Fibroblast of upper back skin (primary cell): ENCODE results near the gene UBQLN1.
A peak's percentile ranks its signal among the peaks of the same experiment; 100 is the strongest.

ENCODE experiments used
- DNase-seq: peaks from one replicate; pipeline ENCODE4 v3.0.0-alpha.2; 2013

Gene UBQLN1

DNA sequence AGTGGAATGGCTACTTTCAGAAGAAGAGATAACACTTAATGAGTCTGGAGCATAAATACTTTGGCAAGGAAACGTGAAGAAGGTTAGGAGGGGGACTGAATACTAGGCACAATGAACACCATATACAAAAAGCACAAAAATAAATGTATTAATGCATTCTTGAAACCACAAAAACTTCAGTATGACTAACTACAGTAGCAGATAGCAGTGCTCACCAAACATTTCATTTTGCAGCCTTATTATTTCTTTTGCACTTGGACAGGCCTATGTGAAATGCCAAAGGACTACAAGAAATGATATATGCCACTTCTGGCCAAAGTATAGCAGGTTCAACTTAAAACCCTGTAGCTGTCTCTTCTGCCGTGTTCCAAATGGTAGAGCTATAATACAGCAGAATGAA lies 26.3 kb downstream of the UBQLN1 start:
- DNase-seq: no peak

DNA sequence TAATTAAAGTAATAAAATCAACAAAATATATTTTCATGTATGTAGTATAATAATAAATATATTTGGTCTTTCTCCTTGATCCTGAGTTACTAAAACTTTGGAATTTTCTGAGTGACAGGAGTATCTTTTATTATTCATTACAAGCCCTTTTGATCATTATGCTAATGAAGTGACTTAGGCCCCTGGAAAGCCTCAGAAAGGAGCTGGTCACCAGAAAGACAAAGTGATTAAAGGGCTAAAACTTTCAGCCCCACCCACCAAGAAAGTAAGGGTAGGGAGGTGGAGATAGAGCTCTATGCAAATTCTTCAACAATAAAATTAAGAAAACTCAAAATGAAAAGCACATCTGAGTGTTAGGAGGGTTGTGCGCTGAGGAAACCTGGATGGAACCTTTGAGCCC lies 27.5 kb downstream of the UBQLN1 start:
- no peak for DNase-seq

DNA sequence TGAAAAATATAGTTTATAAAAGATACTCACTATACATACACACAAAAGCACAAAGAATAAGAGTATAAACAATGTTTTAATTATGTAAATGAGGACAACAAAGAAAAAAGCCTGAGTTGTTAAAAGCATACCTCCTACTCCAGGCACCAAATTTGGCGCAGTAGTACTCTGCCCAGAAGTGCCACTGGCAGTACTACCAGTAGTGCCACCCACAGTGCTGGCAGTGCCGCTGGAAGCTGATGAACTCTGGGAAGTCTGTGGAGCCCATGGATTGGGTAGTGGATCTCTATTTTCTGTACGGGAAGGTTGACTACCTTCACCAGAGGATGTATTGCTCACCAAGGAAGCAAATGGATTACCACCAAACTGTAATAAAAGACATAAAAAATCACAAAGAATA lies 30.2 kb downstream of the UBQLN1 start:
- no peak for DNase-seq

DNA sequence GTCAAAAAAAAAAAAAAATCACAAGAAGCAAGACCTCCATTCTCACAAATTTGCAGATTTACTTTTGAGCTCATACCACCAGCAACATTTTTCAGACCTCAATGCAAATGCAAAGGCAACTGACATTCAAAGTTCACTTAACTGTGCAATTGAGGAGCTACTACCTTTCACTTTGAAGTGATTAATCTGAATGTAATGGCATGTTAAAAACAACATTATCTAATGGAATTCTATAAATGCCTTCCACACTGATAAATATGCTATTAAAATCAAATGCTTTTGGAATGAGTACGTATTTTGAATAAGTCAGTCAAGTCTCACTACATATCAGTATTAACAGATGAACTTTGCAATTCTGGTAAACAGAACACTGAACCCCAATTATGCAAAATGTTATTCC lies 32.3 kb downstream of the UBQLN1 start:
- DNase-seq: no peak

DNA sequence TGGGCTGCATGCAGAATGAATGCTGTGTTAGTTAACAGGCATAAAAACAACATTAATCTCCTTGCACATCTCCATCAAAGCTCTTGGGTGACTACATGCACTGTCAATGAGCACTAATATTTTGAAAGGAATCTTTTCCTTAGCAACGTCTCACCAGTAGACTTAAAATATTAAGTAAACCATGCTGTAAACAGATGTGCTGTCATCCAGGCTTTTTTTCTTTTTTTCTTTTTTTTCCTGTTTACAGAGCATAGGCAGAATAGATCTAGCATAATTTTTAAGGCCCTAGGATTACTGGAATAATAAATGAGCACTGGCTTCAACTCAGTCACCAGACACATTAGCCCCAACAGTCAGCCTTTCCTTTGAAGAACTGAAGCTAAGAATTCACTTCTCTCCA lies 36.3 kb downstream of the UBQLN1 start:
- DNase-seq: no peak

DNA sequence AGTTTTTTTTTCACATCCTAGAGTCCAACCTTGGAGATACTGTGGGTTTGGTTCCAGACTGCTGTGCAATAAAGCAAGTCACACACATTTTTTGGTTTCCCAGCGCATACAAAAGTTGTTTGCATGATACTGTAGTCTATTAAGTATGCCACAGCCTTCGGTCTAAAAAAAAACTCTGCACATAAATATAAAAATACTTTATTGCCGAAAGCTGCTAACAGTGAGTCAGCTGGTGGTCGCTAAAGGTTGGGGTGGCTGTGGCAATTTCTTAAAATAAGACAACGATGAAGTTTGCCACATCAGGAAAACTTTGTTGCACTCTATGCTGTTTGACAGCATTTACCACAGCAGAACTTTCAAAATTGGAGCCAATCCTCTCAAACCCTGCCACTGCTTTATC lies 37.4 kb downstream of the UBQLN1 start:
- no peak for DNase-seq

DNA sequence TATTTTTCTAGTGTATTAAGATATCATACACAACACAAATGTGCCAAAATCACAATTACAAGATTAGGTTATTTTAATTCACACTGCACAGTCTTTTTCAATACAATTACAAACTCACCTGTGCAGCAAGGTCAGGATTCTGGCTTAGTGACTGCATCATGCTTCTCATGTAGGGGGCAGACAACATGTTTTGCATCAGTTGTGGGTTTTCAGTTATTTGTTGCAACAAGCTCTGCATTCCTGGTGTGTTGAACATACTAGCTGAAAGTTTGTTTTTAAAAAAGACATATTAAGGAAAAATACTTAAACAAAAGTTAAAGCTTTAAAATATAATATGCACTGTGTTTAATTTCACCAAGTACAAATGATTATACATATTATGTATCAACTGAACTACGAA lies 38.7 kb downstream of the UBQLN1 start:
- DNase-seq: no peak

DNA sequence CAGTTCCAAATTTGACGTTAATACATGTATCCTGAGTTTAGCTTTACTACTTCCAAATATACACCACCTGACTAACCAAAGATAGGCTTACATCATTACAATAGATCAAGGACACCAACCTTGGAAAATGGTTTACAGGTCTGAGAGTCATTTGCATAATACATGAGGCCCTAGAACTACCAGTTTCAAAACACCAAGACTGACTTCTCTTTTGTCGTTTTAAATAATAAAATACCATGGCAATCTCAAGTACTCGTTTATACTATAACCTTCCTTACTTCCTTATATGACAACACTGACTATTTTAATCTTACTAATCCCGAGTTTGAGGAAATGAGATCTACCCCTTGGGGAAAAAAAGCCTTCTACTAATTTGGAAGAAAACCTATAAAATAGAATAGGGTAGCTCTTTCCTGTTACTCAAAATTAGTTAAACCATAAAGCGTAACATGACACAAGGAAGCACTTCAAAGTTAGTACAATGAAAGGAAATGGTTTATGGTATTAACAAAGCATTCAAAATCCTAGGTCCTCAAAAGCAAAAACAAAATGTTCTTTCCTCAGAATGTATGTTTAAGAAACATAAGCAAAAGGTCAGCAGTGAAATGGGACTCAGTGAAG lies 42.1 kb downstream of the UBQLN1 start:
- DNase-seq: no peak

DNA sequence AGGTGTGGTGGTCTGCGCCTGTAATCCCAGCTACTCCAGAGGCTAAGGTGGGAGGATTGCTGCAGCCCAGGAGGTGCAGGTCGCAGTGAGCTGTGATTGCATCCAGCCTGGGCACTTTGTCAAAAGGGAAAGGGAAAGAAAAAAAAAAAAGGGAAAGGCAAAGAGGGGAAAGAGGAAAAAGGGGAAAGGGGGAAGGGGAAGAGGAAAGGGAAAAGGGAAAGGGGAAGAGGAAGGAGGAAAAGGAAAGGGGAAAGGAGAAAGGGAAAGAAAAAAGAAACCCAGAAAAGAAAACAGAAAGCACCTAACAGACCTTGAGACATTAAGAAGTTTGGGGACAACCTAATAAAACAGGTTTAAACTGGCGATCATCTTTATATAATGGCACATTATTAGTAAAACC lies 44.8 kb downstream of the UBQLN1 start:
- DNase-seq: no peak

DNA sequence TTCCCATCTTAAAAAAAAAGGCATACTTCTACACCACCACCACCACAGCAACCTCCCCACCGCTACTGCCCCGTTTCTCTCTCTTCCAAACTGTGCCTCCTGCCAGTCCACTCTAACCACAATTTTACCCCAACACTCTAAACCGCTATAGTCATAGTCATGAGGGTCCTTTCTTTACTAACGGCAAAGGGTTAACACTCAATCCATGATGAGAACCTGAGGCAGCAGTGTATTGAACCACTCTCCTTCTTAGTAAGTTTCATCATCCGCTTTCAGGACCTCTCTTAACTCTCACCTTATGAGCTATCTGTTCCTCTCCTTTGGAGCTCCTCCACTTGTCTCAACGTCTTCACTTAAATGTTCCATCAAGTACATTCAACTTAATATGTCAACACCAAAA lies 50.8 kb downstream of the UBQLN1 start:
- DNase-seq: no peak

DNA sequence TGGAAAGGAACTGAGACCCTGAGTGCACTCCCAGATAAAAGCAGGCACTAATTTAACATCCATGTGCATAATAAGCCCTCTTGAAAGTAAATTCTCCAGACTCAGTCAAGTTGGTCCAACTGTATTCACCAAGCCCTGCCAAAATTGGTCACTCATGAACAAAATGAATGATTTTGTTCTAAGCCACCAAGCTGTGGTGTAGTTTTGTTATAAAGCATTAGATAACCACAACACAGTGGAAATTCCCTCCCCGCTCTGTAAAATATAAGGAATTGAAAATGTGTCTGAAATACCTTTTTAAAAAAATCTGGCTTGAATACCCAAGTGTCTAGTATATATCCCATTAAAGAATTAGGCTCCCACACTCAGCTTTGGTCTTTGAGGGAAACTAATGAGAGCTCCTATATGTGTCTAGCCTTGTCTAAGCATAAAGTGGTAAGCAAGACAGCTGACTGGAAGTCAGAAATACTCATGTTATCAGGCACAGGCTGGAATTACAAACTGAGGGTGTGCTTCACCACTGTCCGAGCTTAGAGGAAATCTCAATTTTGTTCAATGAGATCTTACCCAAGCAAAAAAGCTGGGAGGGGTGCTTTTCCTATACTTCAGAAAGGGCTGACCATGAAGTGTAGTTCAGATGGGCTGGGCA lies 51.6 kb downstream of the UBQLN1 start:
- DNase-seq: no peak

DNA sequence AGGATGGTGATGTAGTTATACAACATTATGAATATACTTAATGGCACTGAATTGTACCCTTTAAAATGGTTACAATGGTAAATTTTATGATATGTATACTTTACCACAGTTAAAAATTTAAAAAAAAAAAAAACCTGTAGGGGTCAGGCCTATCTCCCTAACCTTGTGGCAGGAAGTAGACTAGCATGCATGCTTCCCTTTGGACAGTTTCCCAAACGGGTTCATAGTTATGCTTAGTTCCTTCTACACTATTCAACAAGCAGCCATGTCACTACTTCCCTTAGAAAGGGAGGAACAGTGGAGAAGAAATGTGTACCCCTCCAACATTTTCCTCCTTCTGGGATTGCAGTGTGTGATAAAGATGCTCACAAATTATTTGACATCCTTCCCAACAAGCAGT lies 52.3 kb downstream of the UBQLN1 start:
- DNase-seq: no peak

DNA sequence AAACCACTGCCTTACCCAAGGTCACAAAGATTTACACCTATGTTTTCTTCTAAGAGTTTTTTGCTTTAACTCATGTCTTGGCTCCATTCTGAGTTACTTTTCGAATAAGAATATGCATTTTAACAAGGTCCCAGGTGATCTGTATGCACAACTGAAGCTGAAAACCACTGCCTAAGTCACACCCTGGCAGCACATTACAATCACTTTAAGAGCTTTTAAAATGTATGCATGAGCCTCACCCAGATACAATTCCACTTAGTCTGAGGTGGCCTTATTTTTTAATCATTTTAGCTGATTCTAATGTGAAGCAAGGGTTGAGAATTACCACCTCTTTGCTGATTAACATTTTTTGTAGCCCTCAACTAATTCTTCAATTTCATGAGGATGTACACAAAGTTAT lies 55.3 kb downstream of the UBQLN1 start:
- no peak for DNase-seq

DNA sequence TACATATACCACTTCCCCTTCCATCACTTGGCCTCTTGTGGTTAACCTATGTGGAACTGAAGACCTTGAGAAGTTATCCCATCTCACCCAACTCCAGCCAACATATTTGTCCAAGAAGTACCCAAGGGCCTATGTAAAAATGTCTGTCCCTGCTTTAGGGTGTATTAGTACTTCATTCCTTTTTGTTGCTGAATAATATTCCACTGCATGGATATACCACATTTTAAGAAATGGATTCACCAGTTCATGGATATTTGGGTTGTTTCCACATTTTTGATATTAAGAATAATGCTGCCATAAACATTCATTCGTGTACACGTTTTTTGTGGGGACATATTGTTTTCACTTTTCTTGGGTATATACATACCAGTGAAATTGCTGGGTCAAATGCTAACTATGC lies 56.2 kb downstream of the UBQLN1 start:
- no peak for DNase-seq

DNA sequence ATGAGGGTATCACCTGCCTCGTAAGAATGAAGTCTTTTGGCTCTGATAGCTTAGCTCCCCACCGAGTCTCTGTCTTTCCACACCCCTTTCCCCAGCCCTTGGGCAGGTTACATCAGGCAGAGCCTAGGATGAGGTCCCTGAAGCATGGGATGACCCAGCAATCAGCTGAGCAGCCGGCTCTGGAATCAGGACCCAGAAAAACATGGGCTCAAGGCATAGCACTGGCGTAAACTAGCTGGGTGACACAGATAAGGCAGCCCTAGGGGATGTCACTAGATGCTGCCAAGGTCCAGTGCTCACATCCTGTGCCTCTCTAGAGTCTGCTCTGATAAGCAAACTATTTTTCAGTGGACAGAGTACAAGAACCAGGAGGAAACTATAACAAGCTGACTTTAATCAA lies 58.2 kb downstream of the UBQLN1 start:
- no peak for DNase-seq

DNA sequence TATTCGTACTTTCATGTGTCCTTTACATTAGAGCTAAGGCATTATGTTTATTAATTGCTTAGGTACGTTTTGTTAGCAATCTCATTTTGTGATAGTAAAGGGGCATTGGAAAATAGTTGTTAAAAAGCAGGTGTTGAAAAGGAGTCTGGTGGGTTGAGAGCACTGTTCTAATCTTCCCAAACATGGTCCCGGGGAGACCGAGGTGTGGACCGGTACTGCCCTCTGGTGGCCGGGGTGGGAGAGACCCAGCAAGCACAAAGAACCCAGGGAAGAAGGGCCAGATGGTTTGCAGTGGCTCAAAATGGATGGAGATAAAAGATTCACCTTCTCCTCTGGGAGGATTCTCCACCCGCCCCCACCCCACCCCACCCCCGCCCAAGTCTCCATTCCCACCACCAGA lies 58.7 kb downstream of the UBQLN1 start:
- peak; percentile 34 for DNase-seq

DNA sequence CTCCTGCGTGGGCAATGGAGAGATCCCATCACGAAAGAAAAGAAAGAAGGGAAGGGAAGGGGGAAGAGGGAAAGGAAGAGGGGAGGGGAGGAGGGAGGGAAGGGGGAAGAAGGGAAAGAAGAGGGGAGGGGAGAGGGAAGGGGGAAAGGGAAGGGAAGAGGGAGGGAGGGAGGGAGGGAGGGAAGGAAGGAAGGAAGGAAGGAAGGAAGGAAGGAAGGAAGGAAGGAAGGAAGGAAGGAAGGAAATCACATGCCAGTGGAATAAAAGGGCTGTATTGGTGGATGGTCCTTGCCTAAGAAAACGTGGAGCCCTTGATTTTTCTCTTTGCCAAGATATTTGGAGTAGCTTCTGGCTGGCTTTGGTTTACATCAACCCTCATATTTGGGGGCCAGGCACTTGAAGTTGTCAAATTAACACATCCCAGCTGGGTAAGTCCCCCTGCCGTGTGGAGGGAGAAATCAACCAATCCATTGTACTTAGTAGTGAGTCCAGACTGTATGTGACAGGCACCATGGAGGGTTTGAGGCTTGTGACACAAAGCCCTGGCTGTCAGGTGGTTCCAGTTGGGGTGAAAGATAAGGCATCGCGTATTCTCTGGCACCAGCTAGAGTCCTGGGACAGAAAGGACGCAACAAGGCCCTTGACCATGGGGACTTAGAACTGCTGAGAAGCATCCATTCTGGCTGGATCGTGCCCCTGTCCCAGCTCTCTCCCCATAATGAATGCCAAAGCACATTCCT lies 61.1 kb downstream of the UBQLN1 start:
- no peak for DNase-seq

DNA sequence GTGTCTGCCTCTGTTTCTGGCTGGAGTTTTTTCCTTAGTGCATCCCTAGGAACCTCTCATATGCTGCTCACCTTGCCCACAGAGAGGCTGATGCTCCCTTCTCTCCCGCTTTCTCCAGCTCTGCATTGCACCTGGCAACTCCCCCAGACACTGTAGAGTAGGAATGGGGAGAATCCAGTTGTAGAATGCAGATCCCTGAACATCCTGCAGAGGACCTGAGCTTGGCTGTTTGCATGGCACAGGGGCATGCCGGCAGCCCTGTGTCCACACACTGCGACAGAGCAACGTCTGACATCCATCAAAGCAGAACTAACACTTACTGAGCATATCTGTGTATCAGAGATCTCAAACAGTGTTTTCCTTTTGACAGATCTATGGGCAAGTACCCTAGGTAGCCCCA lies 65.0 kb downstream of the UBQLN1 start:
- no peak for DNase-seq

DNA sequence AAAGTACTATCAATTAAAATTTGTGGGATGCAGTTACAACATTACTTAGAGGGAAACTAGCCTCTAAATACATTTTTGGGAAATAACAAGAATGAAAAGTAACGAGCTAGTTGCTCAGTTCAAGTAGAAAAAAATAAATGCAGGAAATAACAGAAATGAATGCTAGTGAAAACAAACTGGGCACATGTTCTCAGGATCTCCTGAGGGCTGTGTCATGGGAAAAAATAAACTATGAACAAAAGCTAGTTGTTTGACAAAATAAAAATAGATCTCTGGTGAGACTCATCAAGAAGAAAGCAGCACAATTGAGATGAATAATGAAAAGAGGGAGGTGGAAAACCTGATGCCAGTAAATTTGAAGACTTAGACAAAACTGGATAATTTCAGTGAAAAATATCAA lies 68.5 kb downstream of the UBQLN1 start:
- no peak for DNase-seq

DNA sequence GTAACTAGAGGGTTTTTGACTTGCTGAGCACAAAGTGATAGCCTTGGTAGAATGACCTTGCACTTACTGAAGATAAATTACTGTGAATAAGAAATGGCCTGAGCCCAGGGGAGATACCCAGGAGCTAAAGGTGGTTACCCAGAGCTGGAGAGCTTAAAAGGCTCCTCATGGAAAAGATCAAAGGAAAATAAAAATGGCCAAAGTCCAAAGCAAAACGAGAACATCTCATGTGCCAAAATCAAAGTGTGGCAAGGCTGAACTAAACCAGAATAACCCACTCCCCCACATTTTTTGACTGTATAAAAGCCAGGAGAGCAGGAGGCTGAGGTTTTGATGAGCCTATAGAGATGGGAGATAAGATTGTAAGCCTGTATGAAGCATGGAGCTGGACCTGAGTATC lies 70.4 kb downstream of the UBQLN1 start:
- DNase-seq: no peak

DNA sequence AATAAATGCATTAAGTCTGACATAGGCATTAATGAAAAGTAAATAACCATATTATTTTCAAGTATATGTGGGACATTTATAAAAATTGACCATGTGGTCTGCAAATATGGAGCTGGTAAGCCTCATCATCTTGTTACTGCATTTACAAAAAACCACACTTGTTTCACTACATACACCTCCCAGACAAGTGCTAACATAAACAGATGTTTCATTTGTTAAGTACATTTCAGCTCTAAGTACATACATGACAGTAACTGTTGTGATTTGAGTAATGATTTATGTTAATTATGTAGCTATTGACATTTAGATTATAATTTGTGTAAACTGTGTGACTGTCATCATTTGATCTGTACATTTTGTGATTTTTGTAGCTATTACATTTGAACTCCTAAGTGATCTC lies 70.9 kb downstream of the UBQLN1 start:
- DNase-seq: no peak

DNA sequence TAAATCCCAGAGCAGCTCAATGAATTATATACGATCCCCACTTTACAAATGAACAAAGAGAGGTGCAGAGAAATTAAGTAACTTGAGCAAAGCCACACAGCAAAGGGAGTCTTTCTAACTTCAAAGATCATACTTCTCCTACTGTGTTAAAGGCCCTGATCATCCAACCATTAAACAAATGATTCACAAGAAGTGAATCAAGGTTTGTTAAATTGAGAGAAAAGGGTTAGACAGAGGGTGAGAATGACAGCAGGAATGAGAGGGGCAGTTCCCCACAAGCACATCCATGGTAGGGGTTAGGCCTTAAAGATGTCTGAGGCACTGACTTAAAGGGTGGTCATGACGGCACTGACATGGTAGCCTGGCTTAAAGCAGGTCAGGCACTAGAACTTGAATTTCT lies 74.1 kb downstream of the UBQLN1 start:
- no peak for DNase-seq

DNA sequence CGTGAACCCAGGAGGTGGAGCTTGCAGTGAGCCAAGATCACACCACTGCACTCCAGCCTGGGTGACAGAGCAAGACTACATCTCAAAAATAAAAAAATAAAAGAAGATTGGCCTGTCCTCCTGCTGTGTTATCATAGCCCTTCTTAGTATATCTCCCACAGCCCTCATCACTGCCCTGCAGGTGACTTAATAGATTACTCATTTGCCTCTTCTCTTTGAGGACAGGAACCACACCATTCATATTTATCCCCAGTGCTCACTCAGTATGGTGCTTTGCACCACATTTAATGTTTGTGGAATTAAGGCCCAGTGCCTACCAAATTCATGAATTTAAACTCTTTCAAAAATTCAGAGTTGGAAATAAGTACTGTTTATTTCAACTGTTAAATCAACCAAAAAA lies 74.5 kb downstream of the UBQLN1 start:
- no peak for DNase-seq

DNA sequence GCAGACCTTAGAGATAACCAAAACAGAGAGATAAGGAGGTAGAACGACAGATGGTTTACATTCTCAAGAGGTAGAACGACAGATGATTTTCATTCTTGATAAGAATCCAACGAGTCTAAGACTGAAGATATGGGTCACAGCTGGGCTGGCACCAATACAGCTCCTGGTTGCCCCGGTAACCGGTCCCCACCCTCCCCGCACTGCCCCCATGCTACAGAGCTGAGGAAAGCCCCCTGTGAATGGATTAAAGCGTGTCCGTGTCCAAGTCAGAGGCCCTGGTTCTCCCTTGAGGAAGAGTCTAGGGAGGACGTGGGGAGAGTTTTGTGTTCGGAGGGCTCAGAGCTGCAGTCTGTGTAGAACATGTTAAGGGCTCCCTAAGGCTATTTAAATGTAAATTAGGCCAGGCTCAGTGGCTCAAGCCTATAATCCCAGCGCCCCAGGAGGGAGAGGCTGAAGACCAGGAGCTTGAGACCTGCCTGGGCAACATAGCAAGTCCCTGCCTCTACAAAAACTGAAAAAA lies 76.8 kb downstream of the UBQLN1 start:
- DNase-seq: no peak
